Thymus (tissue), 11 donors: ENCODE measurements around the gene NBEA. TPM values are rescaled to one million over a fixed set of nuclear protein-coding genes. Genes with fewer than 3 reads are reported as not detected.

Experiments used
- DNase-seq, 9 donors: peaks; one replicate each; pipeline ENCODE4 v3.0.0-alpha.2; 2013; ENCODE audit warnings: low spot score in 9 of 9, low read depth in 6 of 9, missing footprints in 1 of 9
- H3K27ac ChIP-seq, 2 donors: one replicate each; pipeline ENCODE4 v1.5.1; 2013; ENCODE audit warnings: control low read depth in 1 of 2, low read depth in 1 of 2, low read length in 1 of 2, mild to moderate bottlenecking in 1 of 2, moderate library complexity in 1 of 2
- H3K27me3 ChIP-seq, 2 donors: one replicate each; pipeline ENCODE4 v1.5.1; 2013; ENCODE audit warnings: low read length in 1 of 2; ENCODE audit not compliant: control insufficient read depth in 2 of 2, insufficient read depth in 1 of 2
- H3K36me3 ChIP-seq, 2 donors: one replicate each; pipeline ENCODE4 v1.5.1; 2013; ENCODE audit warnings: low read length in 1 of 2, mild to moderate bottlenecking in 1 of 2, moderate library complexity in 1 of 2; ENCODE audit not compliant: control insufficient read depth in 2 of 2, insufficient read depth in 2 of 2
- H3K4me1 ChIP-seq, 2 donors: one replicate each; pipeline ENCODE4 v1.5.1; 2013; ENCODE audit warnings: low read length in 2 of 2; ENCODE audit not compliant: control insufficient read depth in 2 of 2, insufficient read depth in 2 of 2
- H3K4me3 ChIP-seq, 2 donors: one replicate each; pipeline ENCODE4 v1.5.1; 2013; ENCODE audit warnings: low read length in 2 of 2, control low read depth in 1 of 2, mild to moderate bottlenecking in 1 of 2
- H3K9me3 ChIP-seq, 2 donors: one replicate each; pipeline ENCODE4 v1.5.1; 2013; ENCODE audit warnings: low read length in 1 of 2, mild to moderate bottlenecking in 1 of 2; ENCODE audit not compliant: control insufficient read depth in 2 of 2, insufficient read depth in 1 of 2
- WGBS: extraction: QIAGEN DNeasy Blood & Tissue Kit; methylation state at CpG from one replicate; pipeline ENCODE4 v1.1.7; 2013; 5-methylcytosine and 5-hydroxymethylcytosine counted together
- polyA plus RNA-seq: library from polyadenylated mRNA; stranded (reverse); fragments of 200-250 nt; gene quantifications from one replicate; pipeline ENCODE4 v1.2.3, GENCODE V29; 2013
- total RNA-seq: library from RNA; stranded (reverse); fragments of 120-200 nt; gene quantifications from one replicate; pipeline ENCODE4 v1.2.4, GENCODE V29; 2013
- donor health status: healthy.

The NBEA gene
- total and polyA plus RNA-seq, 2 donors, result 4.1 to 6.8 TPM

- Histone ChIP-seq H3K4me3 (no peak overlapping the region), H3K9me3 (no peaks in the 10 kb centered on the region), H3K4me1 (no peaks in the 10 kb centered on the region), H3K36me3 (no peaks in the 10 kb centered on the region), H3K27ac (no peak overlapping the region), H3K27me3 (no peaks in the 10 kb centered on the region)
- DNase-seq, result no peak
- WGBS, result 97% methylated on average over 2 of the region's 2 CpGs
These were observed 507.8 kb downstream of the NBEA start for GRCh38 chr13:35449821-35450220.

GRCh38 chr13:35455022-35455421 is 513.0 kb downstream of the NBEA start:
- no peaks in the 10 kb centered on the region for H3K4me1 ChIP-seq
- H3K27ac ChIP-seq, result no peak overlapping the region
- no peak for DNase-seq
- no peaks in the 10 kb centered on the region for H3K9me3 ChIP-seq
- H3K27me3 ChIP-seq, result no peaks in the 10 kb centered on the region
- 96% methylated on average over 1 of the region's 1 CpG for WGBS
- no peak overlapping the region for H3K4me3 ChIP-seq
- H3K36me3 ChIP-seq, result no peaks in the 10 kb centered on the region

GRCh38 chr13:35457258-35457657 is 515.2 kb downstream of the NBEA start:
- H3K27me3 ChIP-seq, result no peaks in the 10 kb centered on the region
- no peaks in the 10 kb centered on the region for H3K4me1 ChIP-seq
- 99% methylated on average over 3 of the region's 3 CpGs for WGBS
- DNase-seq, result no peak
- H3K4me3 ChIP-seq, result no peak overlapping the region
- no peak overlapping the region for H3K27ac ChIP-seq
- no peaks in the 10 kb centered on the region for H3K9me3 ChIP-seq
- no peaks in the 10 kb centered on the region for H3K36me3 ChIP-seq

- Histone ChIP-seq H3K9me3 (no peaks in the 10 kb centered on the region), H3K4me1 (no peaks in the 10 kb centered on the region), H3K4me3 (no peak overlapping the region), H3K27ac (no peak overlapping the region), H3K36me3 (no peaks in the 10 kb centered on the region), H3K27me3 (no peaks in the 10 kb centered on the region)
- 98% methylated on average over 2 of the region's 2 CpGs for WGBS
- DNase-seq, result no peak
These were observed 518.0 kb downstream of the NBEA start for GRCh38 chr13:35460061-35460460.

GRCh38 chr13:35465371-35465770 is 523.3 kb downstream of the NBEA start:
- no peak overlapping the region for H3K27ac ChIP-seq
- no peaks in the 10 kb centered on the region for H3K4me1 ChIP-seq
- no peaks in the 10 kb centered on the region for H3K36me3 ChIP-seq
- no peak overlapping the region for H3K4me3 ChIP-seq
- H3K27me3 ChIP-seq, result peaks cover 7 to 24% of the 10 kb centered on the region in 2 donors
- DNase-seq, result no peak
- H3K9me3 ChIP-seq, result no peaks in the 10 kb centered on the region
- WGBS, result 97% methylated on average over 3 of the region's 3 CpGs

GRCh38 chr13:35468195-35468594 is 526.1 kb downstream of the NBEA start:
- 93% methylated on average over 1 of the region's 1 CpG for WGBS
- peaks cover 27 to 52% of the 10 kb centered on the region in 2 donors for H3K27me3 ChIP-seq

GRCh38 chr13:35469806-35470525 is 527.9 kb downstream of the NBEA start:
- Histone ChIP-seq H3K4me1 (peaks cover 0 to 8% of the 10 kb centered on the region in 2 donors), H3K9me3 (peaks cover 0 to 2% of the 10 kb centered on the region in 2 donors), H3K4me3 (no peak overlapping the region), H3K27ac (no peak overlapping the region), H3K27me3 (peaks cover 31 to 70% of the 10 kb centered on the region in 2 donors), H3K36me3 (no peaks in the 10 kb centered on the region)
- peak in 1 of 9 donors; percentile 1 for DNase-seq
- whole genome bisulfite sequencing, result 45% methylated on average over 10 of the region's 10 CpGs

More at GRCh38 chr13:35468195-35468594, 526.1 kb downstream of the NBEA start:
- H3K4me3 ChIP-seq, result no peak overlapping the region
- no peak overlapping the region for H3K27ac ChIP-seq
- H3K9me3 ChIP-seq, result peaks cover 0 to 2% of the 10 kb centered on the region in 2 donors
- peaks cover 0 to 6% of the 10 kb centered on the region in 2 donors for H3K4me1 ChIP-seq
- no peak for DNase-seq
- H3K36me3 ChIP-seq, result no peaks in the 10 kb centered on the region

GRCh38 chr13:35470671-35471661 is 528.9 kb downstream of the NBEA start:
- peak overlapping the region; percentile 23 to 36 for H3K27ac ChIP-seq
- H3K27me3 ChIP-seq, result peaks cover 38 to 80% of the 10 kb centered on the region in 2 donors
- no peaks in the 10 kb centered on the region for H3K36me3 ChIP-seq
- WGBS, result 6% methylated on average over 68 of the region's 68 CpGs
- peak overlapping the region; percentile 9 to 13 for H3K4me3 ChIP-seq
- peak in 1 of 9 donors; percentile 27 for DNase-seq
- H3K4me1 ChIP-seq, result peaks cover 0 to 17% of the 10 kb centered on the region in 2 donors
- H3K9me3 ChIP-seq, result peaks cover 0 to 3% of the 10 kb centered on the region in 2 donors
